ENCODE measurements around the gene SPN.
"Not testable (repeated sequence)": the region's sequence is repeated elsewhere in the genome, so short reads cannot be mapped to it uniquely, and the experiment has no call there.

SPN gene

GRCh38 chr16:29663016-29663806, at the start of gene SPN:
TSS of gene SPN (plus strand) at chr16:29663247. CDS start at chr16:29663729, 482 bp downstream.
- no peak for DNase-seq (ENCODE audit: low read depth)

- peak; percentile 89 for DNase-seq (ENCODE audit: low read depth)
Measured at GRCh38 chr16:29613307-29614057, 49.6 kb upstream of the SPN start.

GRCh38 chr16:29614691-29615314, 48.2 kb upstream of the SPN start:
- DNase-seq (ENCODE audit: low read depth), result not testable (repeated sequence)

GRCh38 chr16:29616127-29616526, 46.9 kb upstream of the SPN start:
- DNase-seq (ENCODE audit: low read depth), result not testable (repeated sequence)

- not testable (repeated sequence) for DNase-seq (ENCODE audit: low read depth)
Measured at GRCh38 chr16:29620591-29620990, 42.5 kb upstream of the SPN start.

- not testable (repeated sequence) for DNase-seq (ENCODE audit: low read depth)
Measured at GRCh38 chr16:29622738-29623137, 40.3 kb upstream of the SPN start.

GRCh38 chr16:29623253-29623652, 39.8 kb upstream of the SPN start:
- not testable (repeated sequence) for DNase-seq (ENCODE audit: low read depth)

- not testable (repeated sequence) for DNase-seq (ENCODE audit: low read depth)
Measured at GRCh38 chr16:29625114-29625513, 37.9 kb upstream of the SPN start.

- DNase-seq (ENCODE audit: low read depth), result peak; percentile 61
Measured at GRCh38 chr16:29626778-29627331, 36.2 kb upstream of the SPN start.

- DNase-seq (ENCODE audit: low read depth), result not testable (repeated sequence)
Measured at GRCh38 chr16:29627661-29628075, 35.4 kb upstream of the SPN start.

- DNase-seq (ENCODE audit: low read depth), result not testable (repeated sequence)
Measured at GRCh38 chr16:29628707-29629106, 34.3 kb upstream of the SPN start.

GRCh38 chr16:29629318-29629717, 33.7 kb upstream of the SPN start:
- DNase-seq (ENCODE audit: low read depth), result not testable (repeated sequence)

GRCh38 chr16:29631658-29632057, 31.4 kb upstream of the SPN start:
- not testable (repeated sequence) for DNase-seq (ENCODE audit: low read depth)

- DNase-seq (ENCODE audit: low read depth), result not testable (repeated sequence)
Measured at GRCh38 chr16:29635902-29636301, 27.1 kb upstream of the SPN start.

GRCh38 chr16:29636368-29636767, 26.7 kb upstream of the SPN start:
- DNase-seq (ENCODE audit: low read depth), result not testable (repeated sequence)

- not testable (repeated sequence) for DNase-seq (ENCODE audit: low read depth)
Measured at GRCh38 chr16:29638751-29639150, 24.3 kb upstream of the SPN start.

- DNase-seq (ENCODE audit: low read depth), result no peak
Measured at GRCh38 chr16:29641561-29641960, 21.5 kb upstream of the SPN start.

GRCh38 chr16:29643596-29643995, 19.5 kb upstream of the SPN start:
- no peak for DNase-seq (ENCODE audit: low read depth)

GRCh38 chr16:29644338-29644857, 18.6 kb upstream of the SPN start:
- no peak for DNase-seq (ENCODE audit: low read depth)

- no peak for DNase-seq (ENCODE audit: low read depth)
Measured at GRCh38 chr16:29644973-29645693, 17.9 kb upstream of the SPN start.

- no peak for DNase-seq (ENCODE audit: low read depth)
Measured at GRCh38 chr16:29645694-29646187, 17.3 kb upstream of the SPN start.

All from activated T-cell treated with anti-CD3 and anti-CD28 coated beads for 24 hours (primary cell).